ENCODE data around the gene CLEC16A.

DNA sequence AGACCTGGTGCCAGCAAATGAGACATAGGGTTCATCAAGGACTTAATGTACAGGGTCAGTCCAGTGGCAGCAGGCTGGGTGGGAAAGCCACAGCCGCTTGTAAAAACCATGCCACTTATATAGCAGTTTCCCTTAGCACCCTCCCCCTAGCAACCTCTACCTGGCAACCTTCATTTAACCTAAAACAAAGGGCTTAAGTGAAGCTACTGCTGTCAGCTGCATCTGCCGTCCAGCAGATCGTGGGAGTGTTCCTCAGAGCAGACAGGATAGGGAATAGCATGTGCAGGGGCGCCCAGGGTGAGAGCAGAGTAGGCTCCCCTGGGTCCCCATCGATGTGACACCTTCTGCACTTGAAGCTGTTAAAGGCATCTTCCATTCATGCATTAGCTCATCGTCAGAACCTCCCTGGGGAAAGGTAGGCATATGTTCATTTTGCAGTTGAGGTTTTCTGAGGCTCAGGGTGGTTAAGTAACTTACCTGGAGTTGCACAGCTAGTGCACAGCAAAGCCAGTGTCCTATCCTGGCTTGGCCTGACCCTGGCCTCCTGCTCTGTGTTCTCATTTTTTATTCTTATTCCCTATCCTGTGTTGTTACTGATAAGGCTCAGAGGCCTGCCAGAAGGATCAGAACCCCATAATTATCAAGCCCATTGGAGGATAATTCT, 199.1 kb downstream of the CLEC16A start:
- TF ChIP-seq, protein P1, sequence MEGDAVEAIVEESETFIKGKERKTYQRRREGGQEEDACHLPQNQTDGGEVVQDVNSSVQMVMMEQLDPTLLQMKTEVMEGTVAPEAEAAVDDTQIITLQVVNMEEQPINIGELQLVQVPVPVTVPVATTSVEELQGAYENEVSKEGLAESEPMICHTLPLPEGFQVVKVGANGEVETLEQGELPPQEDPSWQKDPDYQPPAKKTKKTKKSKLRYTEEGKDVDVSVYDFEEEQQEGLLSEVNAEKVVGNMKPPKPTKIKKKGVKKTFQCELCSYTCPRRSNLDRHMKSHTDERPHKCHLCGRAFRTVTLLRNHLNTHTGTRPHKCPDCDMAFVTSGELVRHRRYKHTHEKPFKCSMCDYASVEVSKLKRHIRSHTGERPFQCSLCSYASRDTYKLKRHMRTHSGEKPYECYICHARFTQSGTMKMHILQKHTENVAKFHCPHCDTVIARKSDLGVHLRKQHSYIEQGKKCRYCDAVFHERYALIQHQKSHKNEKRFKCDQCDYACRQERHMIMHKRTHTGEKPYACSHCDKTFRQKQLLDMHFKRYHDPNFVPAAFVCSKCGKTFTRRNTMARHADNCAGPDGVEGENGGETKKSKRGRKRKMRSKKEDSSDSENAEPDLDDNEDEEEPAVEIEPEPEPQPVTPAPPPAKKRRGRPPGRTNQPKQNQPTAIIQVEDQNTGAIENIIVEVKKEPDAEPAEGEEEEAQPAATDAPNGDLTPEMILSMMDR (IDR thresholded peaks at IDR 0.05), result no peak
- TF ChIP-seq POLR2A (IDR thresholded peaks at IDR 0.05), result no peak
